SHP77 treated with DMSO at 0.1 percent for 48 hours (cell line): ENCODE measurements around the gene CUEDC2.

Experiments
- DNase-seq: peaks from one replicate; lab custom pipeline; 2025; lab: John Stamatoyannopoulos, UW

CUEDC2 gene

GRCh38 chr10:102409604-102410428 lies 22.6 kb downstream of the CUEDC2 start:
- DNase-seq = no peak

- no peak for DNase-seq
Observed at GRCh38 chr10:102408728-102409603, 23.4 kb downstream of the CUEDC2 start.

- DNase-seq = no peak
Observed at GRCh38 chr10:102408131-102408727, 24.1 kb downstream of the CUEDC2 start.

GRCh38 chr10:102407425-102408130 lies 24.8 kb downstream of the CUEDC2 start:
- no peak for DNase-seq

GRCh38 chr10:102406815-102407214 lies 25.6 kb downstream of the CUEDC2 start:
- no peak for DNase-seq

- no peak for DNase-seq
Observed at GRCh38 chr10:102405632-102406031, 26.7 kb downstream of the CUEDC2 start.

GRCh38 chr10:102405108-102405571 lies 27.2 kb downstream of the CUEDC2 start:
- no peak for DNase-seq

- DNase-seq = no peak
Observed at GRCh38 chr10:102404361-102405107, 27.8 kb downstream of the CUEDC2 start.

GRCh38 chr10:102403115-102403514 lies 29.3 kb downstream of the CUEDC2 start:
- no peak for DNase-seq

GRCh38 chr10:102402512-102402896 lies 29.9 kb downstream of the CUEDC2 start:
- no peak for DNase-seq

GRCh38 chr10:102401735-102402511 lies 30.5 kb downstream of the CUEDC2 start:
- no peak for DNase-seq

GRCh38 chr10:102401342-102401654 lies 31.1 kb downstream of the CUEDC2 start:
- no peak for DNase-seq

- no peak for DNase-seq
Observed at GRCh38 chr10:102400598-102401341, 31.6 kb downstream of the CUEDC2 start.

GRCh38 chr10:102400076-102400475 lies 32.3 kb downstream of the CUEDC2 start:
- DNase-seq = no peak

GRCh38 chr10:102399217-102400021 lies 33.0 kb downstream of the CUEDC2 start:
- peak; percentile 52 for DNase-seq

GRCh38 chr10:102398172-102399020 lies 34.0 kb downstream of the CUEDC2 start:
- DNase-seq = no peak

GRCh38 chr10:102397222-102398171 lies 34.9 kb downstream of the CUEDC2 start:
- DNase-seq = no peak
